ENCODE measurements around the gene MAST4. TPM values are rescaled to one million over a fixed set of nuclear protein-coding genes. Genes with fewer than 3 reads are reported as not detected.

Gene MAST4
- total RNA-seq, 1 donor from 2014 or later: 10.5 TPM

DNA sequence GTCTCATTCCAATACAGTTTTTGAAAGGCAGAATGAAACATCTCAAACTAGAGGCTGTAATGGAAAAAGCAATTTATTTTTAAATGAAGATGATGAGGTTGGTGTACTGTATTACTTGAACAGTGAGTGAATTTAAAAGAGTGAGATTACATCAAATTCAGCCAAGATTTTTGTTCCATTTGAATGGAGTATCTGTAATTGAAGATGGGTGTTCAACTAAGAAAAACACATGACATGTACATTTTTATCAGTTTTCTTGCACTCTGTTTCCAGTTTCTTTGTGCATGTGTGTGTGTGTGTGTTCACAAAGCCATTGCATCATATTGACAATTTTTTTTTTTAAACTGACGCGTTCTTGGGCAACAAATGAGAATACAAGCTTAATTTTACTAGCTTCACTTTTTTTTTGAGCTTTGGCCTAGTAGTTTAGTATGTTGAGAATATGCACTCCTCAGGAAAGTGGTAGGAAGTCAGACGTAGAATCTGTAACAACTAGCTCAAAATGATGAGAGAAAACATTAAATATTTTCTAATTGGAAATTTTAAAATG lies 243.5 kb downstream of the MAST4 start:
- H3K4me1 Mint-ChIP-seq (ENCODE audit: unreplicated experiment): no peaks in the 10 kb centered on the region
- H3K4me3 Mint-ChIP-seq (ENCODE audit: unreplicated experiment): no peak overlapping the region

DNA sequence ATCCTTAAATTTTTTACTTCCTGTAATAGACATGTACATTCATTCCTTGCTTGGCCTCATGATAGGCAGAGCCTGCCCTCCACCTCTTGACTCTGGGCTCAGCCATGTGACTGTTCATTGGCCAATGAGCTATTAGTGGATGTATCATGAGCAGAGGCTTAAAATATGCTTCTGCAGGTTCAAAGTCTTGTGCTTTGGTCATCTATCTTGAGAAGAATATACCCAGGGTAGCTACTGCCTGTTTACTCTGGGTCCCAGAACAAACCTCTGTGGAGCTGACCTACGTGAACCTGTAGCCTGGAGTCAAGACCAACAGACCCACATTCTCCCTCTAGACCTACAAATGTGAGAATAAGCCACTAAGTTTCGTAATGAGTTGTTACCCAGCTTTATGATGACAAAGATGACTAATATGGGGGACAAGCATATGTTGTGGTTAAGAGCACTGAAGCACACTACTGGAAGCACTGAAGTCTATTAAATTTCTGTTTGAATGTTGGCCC lies 244.4 kb downstream of the MAST4 start:
- Mint-ChIP-seq H3K36me3 (ENCODE audit: unreplicated experiment) (no peaks in the 10 kb centered on the region), H3K27ac (ENCODE audit: unreplicated experiment) (no peak overlapping the region), H3K27me3 (ENCODE audit: unreplicated experiment) (peaks cover 19% of the 10 kb centered on the region), H3K4me3 (ENCODE audit: unreplicated experiment) (no peak overlapping the region), H3K9me3 (ENCODE audit: unreplicated experiment) (no peaks in the 10 kb centered on the region), H3K4me1 (ENCODE audit: unreplicated experiment) (no peaks in the 10 kb centered on the region)
- TF ChIP-seq, protein P1, sequence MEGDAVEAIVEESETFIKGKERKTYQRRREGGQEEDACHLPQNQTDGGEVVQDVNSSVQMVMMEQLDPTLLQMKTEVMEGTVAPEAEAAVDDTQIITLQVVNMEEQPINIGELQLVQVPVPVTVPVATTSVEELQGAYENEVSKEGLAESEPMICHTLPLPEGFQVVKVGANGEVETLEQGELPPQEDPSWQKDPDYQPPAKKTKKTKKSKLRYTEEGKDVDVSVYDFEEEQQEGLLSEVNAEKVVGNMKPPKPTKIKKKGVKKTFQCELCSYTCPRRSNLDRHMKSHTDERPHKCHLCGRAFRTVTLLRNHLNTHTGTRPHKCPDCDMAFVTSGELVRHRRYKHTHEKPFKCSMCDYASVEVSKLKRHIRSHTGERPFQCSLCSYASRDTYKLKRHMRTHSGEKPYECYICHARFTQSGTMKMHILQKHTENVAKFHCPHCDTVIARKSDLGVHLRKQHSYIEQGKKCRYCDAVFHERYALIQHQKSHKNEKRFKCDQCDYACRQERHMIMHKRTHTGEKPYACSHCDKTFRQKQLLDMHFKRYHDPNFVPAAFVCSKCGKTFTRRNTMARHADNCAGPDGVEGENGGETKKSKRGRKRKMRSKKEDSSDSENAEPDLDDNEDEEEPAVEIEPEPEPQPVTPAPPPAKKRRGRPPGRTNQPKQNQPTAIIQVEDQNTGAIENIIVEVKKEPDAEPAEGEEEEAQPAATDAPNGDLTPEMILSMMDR (IDR thresholded peaks at IDR 0.05): no peak
- no peak for DNase-seq (ENCODE audit: extremely low spot score, unreplicated experiment)

More for the DNA sequence above, 243.5 kb downstream of the MAST4 start:
- TF ChIP-seq, protein P1 (IDR thresholded peaks at IDR 0.05): no peak
- no peak for DNase-seq (ENCODE audit: extremely low spot score, unreplicated experiment)
- Mint-ChIP-seq H3K36me3 (ENCODE audit: unreplicated experiment) (no peaks in the 10 kb centered on the region), H3K9me3 (ENCODE audit: unreplicated experiment) (no peaks in the 10 kb centered on the region), H3K27me3 (ENCODE audit: unreplicated experiment) (peaks cover 19% of the 10 kb centered on the region), H3K27ac (ENCODE audit: unreplicated experiment) (no peak overlapping the region)

DNA sequence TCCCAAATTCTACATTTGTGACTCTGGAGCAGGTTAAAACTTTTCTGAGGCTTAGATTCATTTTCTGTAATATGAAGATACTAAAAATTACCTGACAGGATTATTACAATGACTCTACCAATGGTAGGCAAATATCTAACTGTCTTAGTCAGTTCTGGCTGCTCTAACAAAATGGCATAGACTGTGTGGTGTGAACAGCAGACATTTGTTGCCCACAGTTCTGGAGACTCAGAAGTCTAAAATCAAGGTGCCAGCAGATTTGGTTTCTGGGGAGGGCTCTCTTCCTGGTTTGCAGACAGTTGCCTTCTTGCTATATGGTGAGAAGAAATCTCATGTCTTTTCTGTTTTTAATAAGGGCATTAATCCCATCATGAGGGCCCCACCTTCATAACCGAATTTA lies 245.1 kb downstream of the MAST4 start:
- H3K27ac Mint-ChIP-seq (ENCODE audit: unreplicated experiment): no peak overlapping the region
- no peak overlapping the region for H3K4me3 Mint-ChIP-seq (ENCODE audit: unreplicated experiment)
- no peaks in the 10 kb centered on the region for H3K36me3 Mint-ChIP-seq (ENCODE audit: unreplicated experiment)
- H3K27me3 Mint-ChIP-seq (ENCODE audit: unreplicated experiment): peaks cover 19% of the 10 kb centered on the region
- H3K4me1 Mint-ChIP-seq (ENCODE audit: unreplicated experiment): no peaks in the 10 kb centered on the region
- no peaks in the 10 kb centered on the region for H3K9me3 Mint-ChIP-seq (ENCODE audit: unreplicated experiment)
- TF ChIP-seq, protein P1 (IDR thresholded peaks at IDR 0.05): no peak
- no peak for DNase-seq (ENCODE audit: extremely low spot score, unreplicated experiment)

DNA sequence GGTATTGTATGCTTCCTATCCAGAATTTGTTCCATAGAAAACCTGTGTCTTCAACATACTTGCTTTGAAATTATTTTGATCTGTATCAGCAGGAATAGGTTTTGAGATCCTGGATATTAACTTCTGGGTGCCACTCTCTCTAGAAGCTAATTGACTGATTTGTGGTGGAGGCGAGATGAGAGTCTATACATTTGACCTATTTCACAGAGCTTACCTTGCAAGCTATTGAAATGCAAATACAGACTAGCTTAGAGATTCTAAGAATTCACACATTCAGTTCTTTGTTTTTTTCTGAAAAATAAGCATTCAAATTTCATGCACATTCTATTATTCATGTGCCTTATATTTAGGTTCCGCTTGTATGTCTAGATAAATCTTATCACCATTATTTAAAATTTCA lies 246.3 kb downstream of the MAST4 start:
- DNase-seq (ENCODE audit: extremely low spot score, unreplicated experiment): no peak
- Mint-ChIP-seq H3K4me3 (ENCODE audit: unreplicated experiment) (no peak overlapping the region), H3K36me3 (ENCODE audit: unreplicated experiment) (no peaks in the 10 kb centered on the region), H3K9me3 (ENCODE audit: unreplicated experiment) (no peaks in the 10 kb centered on the region), H3K4me1 (ENCODE audit: unreplicated experiment) (no peaks in the 10 kb centered on the region), H3K27me3 (ENCODE audit: unreplicated experiment) (peaks cover 20% of the 10 kb centered on the region), H3K27ac (ENCODE audit: unreplicated experiment) (no peak overlapping the region)
- TF ChIP-seq, protein P1 (IDR thresholded peaks at IDR 0.05): no peak

DNA sequence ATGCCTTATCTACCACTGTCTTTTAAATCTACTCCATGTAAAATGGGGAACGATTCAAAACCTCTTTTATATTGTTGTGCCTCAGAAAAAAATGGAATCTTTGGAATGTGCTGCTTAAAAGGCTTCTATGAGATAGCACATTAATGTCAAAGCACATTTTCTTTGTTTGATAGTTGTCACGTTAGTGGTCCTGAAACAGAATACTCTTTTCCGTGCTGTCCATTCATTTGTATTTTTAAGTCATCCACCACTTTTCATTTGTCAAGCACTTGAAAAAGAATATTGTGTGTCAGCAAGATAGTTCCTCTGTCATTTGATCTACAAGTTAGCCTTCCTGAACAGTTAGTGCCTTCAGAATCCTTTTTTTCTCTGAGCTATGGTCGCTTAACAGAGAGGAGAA lies 246.9 kb downstream of the MAST4 start:
- H3K27ac Mint-ChIP-seq (ENCODE audit: unreplicated experiment): no peak overlapping the region
- no peaks in the 10 kb centered on the region for H3K36me3 Mint-ChIP-seq (ENCODE audit: unreplicated experiment)
- no peak for DNase-seq (ENCODE audit: extremely low spot score, unreplicated experiment)
- H3K4me1 Mint-ChIP-seq (ENCODE audit: unreplicated experiment): no peaks in the 10 kb centered on the region
- TF ChIP-seq, protein P1 (IDR thresholded peaks at IDR 0.05): no peak
- H3K27me3 Mint-ChIP-seq (ENCODE audit: unreplicated experiment): peaks cover 20% of the 10 kb centered on the region
- no peaks in the 10 kb centered on the region for H3K9me3 Mint-ChIP-seq (ENCODE audit: unreplicated experiment)
- H3K4me3 Mint-ChIP-seq (ENCODE audit: unreplicated experiment): no peak overlapping the region

Data from osteocyte (in vitro differentiated cells).